ENCODE data around the gene CD244. TPM values are rescaled to one million over a fixed set of nuclear protein-coding genes. Genes with fewer than 3 reads are reported as not detected.

Gene CD244
- not detected in 3 replicates for total RNA-seq

- Mint-ChIP-seq H3K36me3 (no peaks in the 10 kb centered on the region), H3K4me1 (peaks cover 16% of the 10 kb centered on the region), H3K4me3 (no peak within 1 kb of the TSS), H3K9me3 (no peaks in the 10 kb centered on the region), H3K27ac (no peak within 1 kb of the TSS), H3K27me3 (ENCODE audit: low read depth) (peaks cover 4% of the 10 kb centered on the region)
- no peak for DNase-seq (ENCODE audit: low spot score in 2 of 2, unreplicated experiment in 2 of 2)
- TF ChIP-seq CTCF (IDR thresholded peaks at IDR 0.05; ENCODE audit: unreplicated experiment), result no peak
These were observed at the start of gene CD244 for GRCh38 chr1:160862203-160863060. Gene CD244, minus strand, starts transcription at chr1:160862887. Its CDS starts 210 bp downstream, at chr1:160862677.

GRCh38 chr1:160911925-160912324 lies 49.2 kb upstream of the CD244 start:
- Mint-ChIP-seq H3K9me3 (no peaks in the 10 kb centered on the region), H3K36me3 (no peaks in the 10 kb centered on the region), H3K4me3 (no peak overlapping the region), H3K4me1 (peaks cover 23% of the 10 kb centered on the region), H3K27me3 (ENCODE audit: low read depth) (no peaks in the 10 kb centered on the region), H3K27ac (peak overlapping the region; percentile 91)
- DNase-seq (ENCODE audit: low spot score in 2 of 2, unreplicated experiment in 2 of 2), result no peak
- TF ChIP-seq CTCF (IDR thresholded peaks at IDR 0.05; ENCODE audit: unreplicated experiment), result no peak

- H3K4me1 Mint-ChIP-seq, result peaks cover 26% of the 10 kb centered on the region
- no peak overlapping the region for H3K4me3 Mint-ChIP-seq
- no peaks in the 10 kb centered on the region for H3K27me3 Mint-ChIP-seq (ENCODE audit: low read depth)
- H3K27ac Mint-ChIP-seq, result peak overlapping the region; percentile 91
- DNase-seq (ENCODE audit: low spot score in 2 of 2, unreplicated experiment in 2 of 2), result no peak
- no peaks in the 10 kb centered on the region for H3K9me3 Mint-ChIP-seq
- no peak for TF ChIP-seq CTCF (IDR thresholded peaks at IDR 0.05; ENCODE audit: unreplicated experiment)
- no peaks in the 10 kb centered on the region for H3K36me3 Mint-ChIP-seq
These were observed 48.8 kb upstream of the CD244 start for GRCh38 chr1:160911441-160911840.

GRCh38 chr1:160910170-160910750 lies 47.6 kb upstream of the CD244 start:
- DNase-seq (ENCODE audit: low spot score in 2 of 2, unreplicated experiment in 2 of 2), result no peak
- no peaks in the 10 kb centered on the region for H3K27me3 Mint-ChIP-seq (ENCODE audit: low read depth)
- no peak overlapping the region for H3K4me3 Mint-ChIP-seq
- no peaks in the 10 kb centered on the region for H3K9me3 Mint-ChIP-seq
- H3K4me1 Mint-ChIP-seq, result peaks cover 29% of the 10 kb centered on the region
- TF ChIP-seq CTCF (IDR thresholded peaks at IDR 0.05; ENCODE audit: unreplicated experiment), result no peak
- peak overlapping the region; percentile 43 for H3K27ac Mint-ChIP-seq
- H3K36me3 Mint-ChIP-seq, result no peaks in the 10 kb centered on the region

- H3K27ac Mint-ChIP-seq, result no peak overlapping the region
- H3K9me3 Mint-ChIP-seq, result no peaks in the 10 kb centered on the region
- no peak for DNase-seq (ENCODE audit: low spot score in 2 of 2, unreplicated experiment in 2 of 2)
- no peaks in the 10 kb centered on the region for H3K27me3 Mint-ChIP-seq (ENCODE audit: low read depth)
- H3K4me1 Mint-ChIP-seq, result peaks cover 23% of the 10 kb centered on the region
- no peak overlapping the region for H3K4me3 Mint-ChIP-seq
- TF ChIP-seq CTCF (IDR thresholded peaks at IDR 0.05; ENCODE audit: unreplicated experiment), result no peak
- H3K36me3 Mint-ChIP-seq, result no peaks in the 10 kb centered on the region
These were observed 45.3 kb upstream of the CD244 start for GRCh38 chr1:160907976-160908375.

Measured in mesothelial cell of epicardium (in vitro differentiated cells).